ENCODE results near the gene RNU6-9. TPM values are rescaled to one million over a fixed set of nuclear protein-coding genes. Genes with fewer than 3 reads are reported as not detected.

Gene RNU6-9
- total and polyA plus RNA-seq, 2 of the 13 experiments (the other 11 are each of a cell fraction or from before 2014, with no cell fraction given) = under 0.01 TPM; not detected in 1

GRCh38 chr19:925087-925525, 31.8 kb downstream of the RNU6-9 start (continued):
- TF ChIP-seq, protein P1, sequence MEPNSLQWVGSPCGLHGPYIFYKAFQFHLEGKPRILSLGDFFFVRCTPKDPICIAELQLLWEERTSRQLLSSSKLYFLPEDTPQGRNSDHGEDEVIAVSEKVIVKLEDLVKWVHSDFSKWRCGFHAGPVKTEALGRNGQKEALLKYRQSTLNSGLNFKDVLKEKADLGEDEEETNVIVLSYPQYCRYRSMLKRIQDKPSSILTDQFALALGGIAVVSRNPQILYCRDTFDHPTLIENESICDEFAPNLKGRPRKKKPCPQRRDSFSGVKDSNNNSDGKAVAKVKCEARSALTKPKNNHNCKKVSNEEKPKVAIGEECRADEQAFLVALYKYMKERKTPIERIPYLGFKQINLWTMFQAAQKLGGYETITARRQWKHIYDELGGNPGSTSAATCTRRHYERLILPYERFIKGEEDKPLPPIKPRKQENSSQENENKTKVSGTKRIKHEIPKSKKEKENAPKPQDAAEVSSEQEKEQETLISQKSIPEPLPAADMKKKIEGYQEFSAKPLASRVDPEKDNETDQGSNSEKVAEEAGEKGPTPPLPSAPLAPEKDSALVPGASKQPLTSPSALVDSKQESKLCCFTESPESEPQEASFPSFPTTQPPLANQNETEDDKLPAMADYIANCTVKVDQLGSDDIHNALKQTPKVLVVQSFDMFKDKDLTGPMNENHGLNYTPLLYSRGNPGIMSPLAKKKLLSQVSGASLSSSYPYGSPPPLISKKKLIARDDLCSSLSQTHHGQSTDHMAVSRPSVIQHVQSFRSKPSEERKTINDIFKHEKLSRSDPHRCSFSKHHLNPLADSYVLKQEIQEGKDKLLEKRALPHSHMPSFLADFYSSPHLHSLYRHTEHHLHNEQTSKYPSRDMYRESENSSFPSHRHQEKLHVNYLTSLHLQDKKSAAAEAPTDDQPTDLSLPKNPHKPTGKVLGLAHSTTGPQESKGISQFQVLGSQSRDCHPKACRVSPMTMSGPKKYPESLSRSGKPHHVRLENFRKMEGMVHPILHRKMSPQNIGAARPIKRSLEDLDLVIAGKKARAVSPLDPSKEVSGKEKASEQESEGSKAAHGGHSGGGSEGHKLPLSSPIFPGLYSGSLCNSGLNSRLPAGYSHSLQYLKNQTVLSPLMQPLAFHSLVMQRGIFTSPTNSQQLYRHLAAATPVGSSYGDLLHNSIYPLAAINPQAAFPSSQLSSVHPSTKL (CRISPR knock-in tag; IDR thresholded peaks at IDR 0.05) = 0 out of 2 replicates have a peak, but pooled peaks have one; percentile 6
- 0 out of 2 replicates have a peak, but pooled peaks have one; percentile 5 for TF ChIP-seq ZNF576 (CRISPR knock-in tag; IDR thresholded peaks at IDR 0.05)
- TF ChIP-seq PHF8 (CRISPR knock-in tag; IDR thresholded peaks at IDR 0.05) = peak; percentile 65
- no peak for TF ChIP-seq THYN1 (CRISPR knock-in tag; IDR thresholded peaks at IDR 0.05; ENCODE audit: borderline replicate concordance, low read depth)
- TF ChIP-seq IKZF4 (CRISPR knock-in tag; IDR thresholded peaks at IDR 0.05; ENCODE audit: borderline replicate concordance, low read depth, not compliant biosample characterization) = no peak
- TF ChIP-seq HDAC2 (CRISPR knock-in tag; IDR thresholded peaks at IDR 0.05) = no peak; the same call in 1 of the 2 replicates
- peak; percentile 4; the same call in 1 of the 2 replicates for TF ChIP-seq ETV5 (CRISPR knock-in tag; IDR thresholded peaks at IDR 0.05; ENCODE audit: borderline replicate concordance)
- peak; percentile 75; the same call in 1 of the 2 replicates for TF ChIP-seq NFKB2 (CRISPR knock-in tag; IDR thresholded peaks at IDR 0.05; ENCODE audit: borderline replicate concordance)
- TF ChIP-seq THAP11 (CRISPR knock-in tag; IDR thresholded peaks at IDR 0.05) = no peak; the same call in 1 of the 2 replicates
- TF ChIP-seq FOXJ3 (CRISPR knock-in tag; IDR thresholded peaks at IDR 0.05; ENCODE audit: borderline replicate concordance) = no peak
- 0 out of 2 replicates have a peak, but pooled peaks have one; percentile 16 for TF ChIP-seq SNAPC2 (CRISPR knock-in tag; IDR thresholded peaks at IDR 0.05)
- peak; percentile 66; the same call in 1 of the 2 replicates for TF ChIP-seq ZNF343 (CRISPR knock-in tag; IDR thresholded peaks at IDR 0.05)
- TF ChIP-seq ZMYM3 (CRISPR knock-in tag; IDR thresholded peaks at IDR 0.05) = peak; percentile 88
- no peak for TF ChIP-seq SRF (IDR thresholded peaks at IDR 0.05; ENCODE audit: low read depth, low read length)
- no peak for TF ChIP-seq GTF2F1 (IDR thresholded peaks at IDR 0.05; ENCODE audit: low read length)
- TF ChIP-seq ATAD3A (CRISPR knock-in tag; IDR thresholded peaks at IDR 0.05) = no peak
- TF ChIP-seq GLI4 (CRISPR knock-in tag; IDR thresholded peaks at IDR 0.05; ENCODE audit: borderline replicate concordance) = 0 out of 2 replicates have a peak, but pooled peaks have one; percentile 17
- TF ChIP-seq SP2 (CRISPR knock-in tag; IDR thresholded peaks at IDR 0.05) = no peak
- TF ChIP-seq ESRRA (CRISPR knock-in tag; IDR thresholded peaks at IDR 0.05; ENCODE audit: low read depth) = 0 out of 2 replicates have a peak, but pooled peaks have one; percentile 3
- TF ChIP-seq ADNP (CRISPR knock-in tag; IDR thresholded peaks at IDR 0.05) = 0 out of 2 replicates have a peak, but pooled peaks have one; percentile 58
- no peak for TF ChIP-seq CENPBD1 (CRISPR knock-in tag; IDR thresholded peaks at IDR 0.05; ENCODE audit: borderline replicate concordance, low read depth)
- no peak for TF ChIP-seq ZNF207 (IDR thresholded peaks at IDR 0.05; ENCODE audit: borderline replicate concordance)
- peak; percentile 59; the same call in 1 of the 2 replicates for TF ChIP-seq ZBTB33 (CRISPR knock-in tag; IDR thresholded peaks at IDR 0.05)
- peak; percentile 82 for TF ChIP-seq PTBP1 (IDR thresholded peaks at IDR 0.05; ENCODE audit: low read depth, low read length, poor library complexity, severe bottlenecking)

Data from HepG2 (cell line).